ENCODE measurements around the gene SLC16A7. TPM values are rescaled to one million over a fixed set of nuclear protein-coding genes. Genes with fewer than 3 reads are reported as not detected.

Gene SLC16A7
- total and polyA plus RNA-seq, 12 donors: 6.0 to 246 (median 163) TPM

DNA sequence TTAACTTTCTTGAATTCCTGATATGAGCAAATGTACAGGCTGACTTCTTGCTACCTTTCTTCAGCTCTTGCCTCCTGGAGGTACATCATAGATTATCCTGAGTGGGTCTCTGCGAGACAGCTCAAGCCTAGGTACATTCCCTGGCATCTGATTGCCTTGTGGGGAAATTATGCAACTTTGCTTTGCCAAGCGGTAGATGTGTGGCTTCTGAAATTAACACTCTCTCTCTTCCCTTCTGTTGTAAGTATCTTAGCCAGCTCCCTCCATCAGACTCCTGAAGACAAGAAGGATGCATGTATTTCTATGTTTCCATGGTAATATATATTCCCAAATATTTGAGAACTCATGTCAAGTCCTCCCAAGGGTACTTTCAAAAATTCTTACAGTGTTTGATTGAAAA lies 16.2 kb upstream of the SLC16A7 start:
- peaks cover 0 to 13% (median 0%) of the 10 kb centered on the region in 9 donors for H3K4me1 ChIP-seq
- H3K4me3 ChIP-seq: no peak overlapping the region
- H3K27me3 ChIP-seq: no peaks in the 10 kb centered on the region
- DNase-seq (no peak), ATAC-seq (peak in 1 of 8 donors; percentile 51)
- H3K36me3 ChIP-seq: no peaks in the 10 kb centered on the region
- 67 to 79% methylated on average over 2 of the region's 2 CpGs for WGBS, 2 donors
- no peaks in the 10 kb centered on the region for H3K9me3 ChIP-seq
- intact Hi-C loops (cut with DNase I): loop anchor here in 1 of 10 donors (10.0 kb wide), 1 partner anchor 225 kb away; no protein-coding TSS in a partner anchor
- no peak for TF ChIP-seq CTCF (IDR thresholded peaks at IDR 0.05)
- H3K27ac ChIP-seq: peak overlapping the region in 1 of 10 donors; percentile 64

GRCh38 chr12:59580050-59580449 lies 15.8 kb upstream of the SLC16A7 start:
- no peaks in the 10 kb centered on the region for H3K36me3 ChIP-seq
- ATAC-seq (peak in 5 of 8 donors; percentile 18 to 73 (median 52)), DNase-seq (no peak)
- intact Hi-C loops (cut with DNase I): loop anchor here in 1 of 10 donors (10.0 kb wide), 1 partner anchor 225 kb away; no protein-coding TSS in a partner anchor
- H3K4me1 ChIP-seq: peaks cover 0 to 13% (median 0%) of the 10 kb centered on the region in 9 donors
- no peaks in the 10 kb centered on the region for H3K27me3 ChIP-seq
- TF ChIP-seq CTCF (IDR thresholded peaks at IDR 0.05): no peak
- WGBS, 2 donors: 29 to 32% methylated on average over 2 of the region's 2 CpGs
- H3K9me3 ChIP-seq: no peaks in the 10 kb centered on the region
- H3K4me3 ChIP-seq: no peak overlapping the region
- H3K27ac ChIP-seq: peak overlapping the region in 5 of 10 donors; percentile 20 to 64 (median 46)

- H3K4me3 ChIP-seq: no peak overlapping the region
- no peak for DNase-seq
- intact Hi-C loops (cut with DNase I): loop anchor here in 1 of 10 donors (10.0 kb wide), 1 partner anchor 222 kb away; no protein-coding TSS in a partner anchor
- H3K9me3 ChIP-seq: no peaks in the 10 kb centered on the region
- no peak overlapping the region for H3K27ac ChIP-seq
- no peak for TF ChIP-seq CTCF (IDR thresholded peaks at IDR 0.05)
- no peaks in the 10 kb centered on the region for H3K27me3 ChIP-seq
- H3K4me1 ChIP-seq: peaks cover 0 to 25% (median 0%) of the 10 kb centered on the region in 9 donors
- ATAC-seq: no peak
- no peaks in the 10 kb centered on the region for H3K36me3 ChIP-seq
- 75 to 80% methylated on average over 1 of the region's 1 CpG for WGBS, 2 donors
Observed at GRCh38 chr12:59583003-59583712, 12.7 kb upstream of the SLC16A7 start.

DNA sequence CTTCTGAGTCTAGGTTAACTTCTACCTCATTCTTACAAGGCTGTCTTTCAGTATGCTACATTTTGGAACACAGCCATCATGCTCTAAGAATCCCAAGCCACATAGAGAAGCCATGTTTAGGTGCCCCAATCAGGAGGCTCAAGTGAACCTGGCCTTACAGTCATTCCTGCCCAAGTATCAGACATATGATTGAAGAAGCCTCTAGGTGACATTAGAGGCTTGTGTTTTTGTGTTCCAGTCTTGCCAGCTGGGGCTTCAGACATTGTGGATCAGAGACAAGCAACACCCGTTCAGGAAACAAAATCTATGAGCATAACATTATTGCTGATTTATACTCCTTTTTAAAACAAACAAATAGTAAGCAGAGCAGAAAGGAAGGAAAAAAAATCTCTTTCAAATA lies 8.1 kb upstream of the SLC16A7 start:
- DNase-seq: no peak
- H3K4me3 ChIP-seq: no peak overlapping the region
- no peak overlapping the region for H3K27ac ChIP-seq
- H3K9me3 ChIP-seq: no peaks in the 10 kb centered on the region
- 78 to 82% methylated on average over 1 of the region's 1 CpG for WGBS, 2 donors
- no peak for TF ChIP-seq CTCF (IDR thresholded peaks at IDR 0.05)
- no peaks in the 10 kb centered on the region for H3K36me3 ChIP-seq
- intact Hi-C loops (cut with DNase I): loop anchor here in 1 of 10 donors (10.0 kb wide), 1 partner anchor 217 kb away; no protein-coding TSS in a partner anchor
- ATAC-seq: no peak
- H3K4me1 ChIP-seq: peaks cover 0 to 12% (median 0%) of the 10 kb centered on the region in 9 donors
- no peaks in the 10 kb centered on the region for H3K27me3 ChIP-seq

Measured in heart right ventricle (tissue), 16 donors.